T-cell (primary cell): ENCODE data around the gene EPS8L1. TPM values are rescaled to one million over a fixed set of nuclear protein-coding genes. Genes with fewer than 3 reads are reported as not detected.

Source experiments
- ATAC-seq, 4 experiments: fragments of 200-7000 bp in 3 of 4; fragments of 150-1000 bp in 1 of 4; cut with Tn5 transposase; replicated peaks in 1 of 4; 1 replicate in 3 of 4; 2 replicates in 1 of 4; pipeline ENCODE4 v1.10.0; 2021; ENCODE audit warnings: moderate library complexity in 3 of 4, mild to moderate bottlenecking in 2 of 4, moderate number of reproducible peaks in 1 of 4
- CTCF ChIA-PET, 2 donors: fragments of 300-600 bp; sonication (Branson Sonifier 250); formaldehyde crosslinking; loops; one replicate each; lab custom pipeline; 2022; ENCODE audit warnings: antibody characterized with exemption in 2 of 2; lab: Charles Lee
- POLR2A ChIA-PET, 2 donors: fragments of 300-600 bp; sonication (Branson Sonifier 250); formaldehyde crosslinking; loops; one replicate each; lab custom pipeline; 2022; ENCODE audit warnings: antibody characterized with exemption in 2 of 2; lab: Charles Lee
- DNase-seq, 35 experiments: peaks; one replicate each; pipeline versions ENCODE4 v3.0.0 to v3.0.0-alpha.2; 2013 to 2023
- H3K27ac ChIP-seq: one replicate; pipeline ENCODE4 v1.5.1; 2013; ENCODE audit warnings: low read length
- H3K27me3 ChIP-seq, 2 experiments: replicated peaks in 1 of 2; 1 replicate in 1 of 2; 2 replicates in 1 of 2; pipeline versions ENCODE4 v1.6.1 to v1.7.0; 2013; ENCODE audit warnings: low read length in 1 of 2, mixed read lengths in 1 of 2; ENCODE audit not compliant: control insufficient read depth in 2 of 2, insufficient read depth in 2 of 2; ENCODE audit errors: extremely low read depth in 1 of 2
- H3K36me3 ChIP-seq, 2 donors: 1 replicate in 1 of 2; 2 replicates in 1 of 2; pipeline versions ENCODE4 v1.6.1 to v1.7.0; 2013; ENCODE audit warnings: low read length in 1 of 2; ENCODE audit not compliant: control insufficient read depth in 2 of 2, insufficient read depth in 1 of 2; ENCODE audit errors: extremely low read depth in 1 of 2
- H3K4me1 ChIP-seq, 2 experiments: 1 replicate in 1 of 2; 2 replicates in 1 of 2; pipeline versions ENCODE4 v1.6.1 to v1.7.0; 2013; ENCODE audit warnings: low read length in 2 of 2, mixed read lengths in 1 of 2; ENCODE audit not compliant: insufficient read depth in 2 of 2, control insufficient read depth in 1 of 2; ENCODE audit errors: extremely low read depth in 1 of 2
- H3K4me3 ChIP-seq, 2 donors: 1 replicate in 1 of 2; 2 replicates in 1 of 2; pipeline versions ENCODE4 v1.5.1 to v1.7.0; 2013; ENCODE audit warnings: mild to moderate bottlenecking in 2 of 2, low read length in 1 of 2, moderate library complexity in 1 of 2; ENCODE audit not compliant: control insufficient read depth in 1 of 2; ENCODE audit errors: extremely low read depth in 1 of 2
- H3K9me3 ChIP-seq: 2 replicates; pipeline ENCODE4 v1.7.0; 2013
- H3K27ac Mint-ChIP-seq, 2 donors: one replicate each; pipeline ENCODE4 v1.8.0; 2020 to 2021; ENCODE audit warnings: mild to moderate bottlenecking in 2 of 2, mixed read lengths in 2 of 2
- H3K27me3 Mint-ChIP-seq, 2 donors: one replicate each; pipeline ENCODE4 v1.8.0; 2021 to 2022; ENCODE audit warnings: mixed read lengths in 2 of 2
- H3K36me3 Mint-ChIP-seq: one replicate; pipeline ENCODE4 v1.8.0; 2021; ENCODE audit warnings: mixed read lengths
- H3K4me1 Mint-ChIP-seq, 3 donors: one replicate each; pipeline ENCODE4 v1.8.0; 2020 to 2022; ENCODE audit warnings: mixed read lengths in 3 of 3, mild to moderate bottlenecking in 1 of 3
- H3K4me3 Mint-ChIP-seq, 3 donors: one replicate each; pipeline ENCODE4 v1.8.0; 2020 to 2022; ENCODE audit warnings: mild to moderate bottlenecking in 3 of 3, mixed read lengths in 3 of 3, moderate library complexity in 3 of 3
- H3K9me3 Mint-ChIP-seq, 3 donors: one replicate each; pipeline ENCODE4 v1.8.0; 2020 to 2022; ENCODE audit warnings: mixed read lengths in 3 of 3
- WGBS: methylation state at CpG from one replicate; pipeline ENCODE4 v1.1.5; 2013; ENCODE audit warnings: missing lambda C conversion rate; ENCODE audit not compliant: insufficient coverage; 5-methylcytosine and 5-hydroxymethylcytosine counted together
- total RNA-seq, 35 experiments: library from RNA in 6 of 35; stranded (reverse) in 6 of 35; fragments of 120-200 nt in 1 of 35; gene quantifications; one replicate each; pipeline versions ENCODE4 v1.2.1 to v1.2.4 and lab custom pipeline; 2013 to 2026

The EPS8L1 gene
- total RNA-seq, 5 donors from 2014 or later (not counting 1 experiment from before 2014, with no cell fraction given), result 1.1 to 3.5 (median 2.0) TPM

GRCh38 chr19:55115446-55116065 is 39.9 kb downstream of the EPS8L1 start:
- DNase-seq (no peak), ATAC-seq (no peak)
- Histone ChIP-seq H3K4me1 (peaks cover 12 to 46% of the 10 kb centered on the region in 2 experiments), H3K27ac (peak overlapping the region; percentile 68), H3K4me3 (peak overlapping the region; percentile 87), H3K9me3 (no peaks in the 10 kb centered on the region), H3K36me3 (peaks cover 3% of the 10 kb centered on the region in 2 donors), H3K27me3 (peaks cover 0 to 3% of the 10 kb centered on the region in 2 experiments)
- WGBS, result 92% methylated on average over 6 of the region's 13 CpGs
- peak overlapping the region; percentile 82 to 96 (median 92) for H3K4me3 Mint-ChIP-seq
- ChIA-PET POLR2A (interaction anchor here in 1 of 2 donors (0.6 kb wide), 1 partner anchor 208 kb away, joined by 4 read pairs; no protein-coding TSS in a partner anchor), CTCF (no interaction called here)
- no peaks in the 10 kb centered on the region for H3K9me3 Mint-ChIP-seq
- no peaks in the 10 kb centered on the region for H3K27me3 Mint-ChIP-seq
- H3K27ac Mint-ChIP-seq, result peak overlapping the region; percentile 88 to 91
- H3K4me1 Mint-ChIP-seq, result peaks cover 32 to 46% (median 41%) of the 10 kb centered on the region in 3 donors
- peaks cover 3% of the 10 kb centered on the region for H3K36me3 Mint-ChIP-seq

- Mint-ChIP-seq H3K27ac (peak overlapping the region; percentile 88 to 91), H3K27me3 (no peaks in the 10 kb centered on the region), H3K36me3 (no peaks in the 10 kb centered on the region), H3K4me1 (peaks cover 30 to 46% (median 41%) of the 10 kb centered on the region in 3 donors), H3K4me3 (peak overlapping the region; percentile 82 to 96 (median 92)), H3K9me3 (no peaks in the 10 kb centered on the region)
- peaks cover 0 to 3% of the 10 kb centered on the region in 2 experiments for H3K27me3 ChIP-seq
- no peaks in the 10 kb centered on the region for H3K9me3 ChIP-seq
- peak overlapping the region; percentile 87 for H3K4me3 ChIP-seq
- ATAC-seq (peak in 3 of 4 experiments; percentile 18 to 25 (median 21)), DNase-seq (peak in 26 of 35 experiments; percentile 14 to 66 (median 28))
- POLR2A ChIA-PET, result no interaction called here
- WGBS, result under 1% methylated on average over 25 of the region's 25 CpGs
- H3K36me3 ChIP-seq, result peaks cover 3% of the 10 kb centered on the region in 2 donors
- H3K4me1 ChIP-seq, result peaks cover 12 to 46% of the 10 kb centered on the region in 2 experiments
- CTCF ChIA-PET, result interaction anchor here (0.5 to 0.7 kb wide), 2 partner anchors 13 to 581 kb away, joined by 3 to 8 read pairs; no protein-coding TSS in a partner anchor
- peak overlapping the region; percentile 68 for H3K27ac ChIP-seq
Measured at GRCh38 chr19:55116232-55116858, 40.7 kb downstream of the EPS8L1 start.

- under 1% methylated on average over 94 of the region's 97 CpGs for WGBS
- ATAC-seq, result peak; percentile 11 to 31 (median 24)
- no peaks in the 10 kb centered on the region for H3K9me3 ChIP-seq
- peaks cover 12 to 46% of the 10 kb centered on the region in 2 experiments for H3K4me1 ChIP-seq
- H3K27ac ChIP-seq, result peak within 1 kb of the TSS; percentile 68
- peak within 1 kb of the TSS; percentile 87 to 94 for H3K4me3 ChIP-seq
- Mint-ChIP-seq H3K9me3 (no peaks in the 10 kb centered on the region), H3K36me3 (no peaks in the 10 kb centered on the region), H3K27ac (peak within 1 kb of the TSS; percentile 88 to 93), H3K27me3 (no peaks in the 10 kb centered on the region), H3K4me1 (peaks cover 30 to 46% (median 41%) of the 10 kb centered on the region in 3 donors), H3K4me3 (peak within 1 kb of the TSS; percentile 95 to 97 (median 96))
- peaks cover 0 to 3% of the 10 kb centered on the region in 2 experiments for H3K27me3 ChIP-seq
- ChIA-PET POLR2A (no interaction called here), CTCF (interaction anchor here (0.5 to 0.7 kb wide), 2 partner anchors 13 to 582 kb away, joined by 3 to 8 read pairs; no protein-coding TSS in a partner anchor)
- peak in 4 of 35 experiments; percentile 14 to 26 (median 19) for DNase-seq
- peaks cover 3% of the 10 kb centered on the region in 2 donors for H3K36me3 ChIP-seq
Measured at GRCh38 chr19:55116859-55117662, 41.4 kb downstream of the EPS8L1 start, which contains the start of gene PPP1R12C. PPP1R12C (minus strand) TSS chr19:55117637; CDS start chr19:55117543, 94 bp downstream.

- ATAC-seq, result peak; percentile 92 to 94 (median 94)
- Mint-ChIP-seq H3K36me3 (no peaks in the 10 kb centered on the region), H3K27ac (peak overlapping the region; percentile 82 to 93)
Measured at GRCh38 chr19:55117663-55118391, 42.2 kb downstream of the EPS8L1 start.

GRCh38 chr19:55118401-55118991 is 42.8 kb downstream of the EPS8L1 start:
- no peak overlapping the region for H3K27ac ChIP-seq
- ChIA-PET POLR2A (interaction anchor here in 1 of 2 donors (0.9 kb wide), 1 partner anchor 670 kb away, joined by 5 read pairs; no protein-coding TSS in a partner anchor), CTCF (no interaction called here)
- ATAC-seq, result no peak
- peaks cover 0 to 2% of the 10 kb centered on the region in 2 donors for H3K36me3 ChIP-seq
- peaks cover 6 to 10% of the 10 kb centered on the region in 2 donors for H3K27me3 Mint-ChIP-seq
- peak in 1 of 35 experiments; percentile 11 for DNase-seq
- H3K4me1 Mint-ChIP-seq, result peaks cover 30 to 46% (median 41%) of the 10 kb centered on the region in 3 donors
- H3K36me3 Mint-ChIP-seq, result no peaks in the 10 kb centered on the region
- H3K27me3 ChIP-seq, result peaks cover 0 to 6% of the 10 kb centered on the region in 2 experiments
- WGBS, result 49% methylated on average over 17 of the region's 22 CpGs
- no peaks in the 10 kb centered on the region for H3K9me3 ChIP-seq
- H3K27ac Mint-ChIP-seq, result peak overlapping the region in 1 of 2 donors; percentile 93
- H3K4me3 Mint-ChIP-seq, result peak overlapping the region; percentile 95 to 97 (median 96)
- peaks cover 12 to 44% of the 10 kb centered on the region in 2 experiments for H3K4me1 ChIP-seq
- no peaks in the 10 kb centered on the region for H3K9me3 Mint-ChIP-seq
- peak overlapping the region; percentile 58 to 94 for H3K4me3 ChIP-seq

More at GRCh38 chr19:55117663-55118391, 42.2 kb downstream of the EPS8L1 start:
- Mint-ChIP-seq H3K27me3 (peaks cover 0 to 3% of the 10 kb centered on the region in 2 donors), H3K4me3 (peak overlapping the region; percentile 95 to 97 (median 96)), H3K4me1 (peaks cover 30 to 46% (median 41%) of the 10 kb centered on the region in 3 donors), H3K9me3 (no peaks in the 10 kb centered on the region)
- Histone ChIP-seq H3K27me3 (peaks cover 0 to 6% of the 10 kb centered on the region in 2 experiments), H3K27ac (peak overlapping the region; percentile 42), H3K4me1 (peaks cover 12 to 46% of the 10 kb centered on the region in 2 experiments), H3K4me3 (peak overlapping the region; percentile 58 to 94), H3K9me3 (no peaks in the 10 kb centered on the region), H3K36me3 (peaks cover 3% of the 10 kb centered on the region in 2 donors)
- ChIA-PET CTCF (no interaction called here), POLR2A (interaction anchor here in 1 of 2 donors (0.6 to 0.9 kb wide), 2 partner anchors 517 to 669 kb away, joined by 5 read pairs; no protein-coding TSS in a partner anchor)
- DNase-seq, result peak; percentile 85 to 99 (median 92)
- under 1% methylated on average over 35 of the region's 44 CpGs for WGBS
